Immature natural killer cell (primary cell): ENCODE measurements around the gene TRERF1. TPM values are rescaled to one million over a fixed set of nuclear protein-coding genes. Genes with fewer than 3 reads are reported as not detected.
A peak's percentile ranks its signal among the peaks of the same experiment; 100 is the strongest.

Experiments used
- DNase-seq, 3 donors: peaks; one replicate each; pipeline ENCODE4 v3.0.0; 2022; ENCODE audit warnings: mixed read lengths in 1 of 3
- H3K27ac Mint-ChIP-seq, 6 donors: one replicate each; pipeline ENCODE4 v1.8.0; 2020; ENCODE audit warnings: mixed read lengths in 6 of 6, mild to moderate bottlenecking in 5 of 6, inconsistent platforms in 4 of 6, moderate library complexity in 3 of 6
- H3K27me3 Mint-ChIP-seq, 3 donors: one replicate each; pipeline ENCODE4 v1.8.0; 2020 to 2021; ENCODE audit warnings: low read depth in 3 of 3, mild to moderate bottlenecking in 3 of 3, mixed read lengths in 3 of 3, moderate library complexity in 3 of 3, inconsistent platforms in 1 of 3
- H3K36me3 Mint-ChIP-seq, 3 donors: one replicate each; pipeline ENCODE4 v1.8.0; 2020; ENCODE audit warnings: mixed read lengths in 3 of 3, inconsistent platforms in 2 of 3, mild to moderate bottlenecking in 2 of 3
- H3K4me1 Mint-ChIP-seq, 2 donors: one replicate each; pipeline ENCODE4 v1.8.0; 2020; ENCODE audit warnings: inconsistent platforms in 2 of 2, mild to moderate bottlenecking in 2 of 2, mixed read lengths in 2 of 2, moderate library complexity in 1 of 2
- H3K4me3 Mint-ChIP-seq, 5 donors: one replicate each; pipeline ENCODE4 v1.8.0; 2020; ENCODE audit warnings: mild to moderate bottlenecking in 5 of 5, mixed read lengths in 5 of 5, inconsistent platforms in 3 of 5, moderate library complexity in 3 of 5
- H3K9me3 Mint-ChIP-seq, 6 donors: one replicate each; pipeline ENCODE4 v1.8.0; 2020; ENCODE audit warnings: mild to moderate bottlenecking in 6 of 6, mixed read lengths in 6 of 6, inconsistent platforms in 4 of 6, moderate library complexity in 3 of 6
- polyA plus RNA-seq, 3 donors: library from polyadenylated mRNA; unstranded; fragments of 300-500 nt; fragmentation: Illumina TruSeq; gene quantifications; one replicate each; pipeline ENCODE4 v1.2.3, GENCODE V29; 2021

The TRERF1 gene
- polyA plus RNA-seq, 3 donors from 2014 or later: 1.5 to 8.8 (median 2.1) TPM

DNA sequence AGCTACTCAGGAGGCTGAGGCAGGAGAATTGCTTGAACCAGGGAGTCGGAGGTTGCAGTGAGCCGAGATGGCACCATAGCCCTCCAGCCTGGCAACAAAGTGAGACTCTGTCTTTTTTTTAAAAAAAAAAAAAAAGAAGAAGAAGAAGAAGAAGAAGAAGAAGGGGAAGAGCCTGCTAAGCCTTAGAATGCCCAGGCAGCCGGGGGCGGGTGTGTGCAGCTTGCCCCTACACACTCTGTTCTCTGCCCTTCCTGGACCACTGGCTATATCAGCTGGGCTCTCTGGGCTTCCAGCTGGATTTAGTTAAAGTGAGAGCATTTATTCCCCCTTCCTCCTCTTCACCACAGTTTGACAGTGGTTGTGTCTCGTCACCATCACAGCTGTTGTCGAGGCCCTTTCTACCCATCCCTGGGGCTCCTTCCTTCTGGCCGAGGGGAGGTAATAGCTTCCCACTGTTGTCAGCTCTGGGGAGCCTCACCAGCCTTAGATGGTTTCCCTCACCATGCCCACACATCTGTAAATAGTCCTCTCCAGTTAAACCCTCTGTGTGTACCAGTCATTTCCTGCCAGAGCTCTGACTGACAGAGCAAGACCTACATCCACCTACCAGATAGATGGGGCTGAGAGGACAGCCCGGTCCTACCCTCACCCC, 77.6 kb downstream of the TRERF1 start:
- peak overlapping the region; percentile 19 to 68 (median 49) for H3K4me3 Mint-ChIP-seq
- DNase-seq: peak in 2 of 3 donors; percentile 16 to 33
- peaks cover 57 to 70% of the 10 kb centered on the region in 2 donors for H3K4me1 Mint-ChIP-seq
- no peaks in the 10 kb centered on the region for H3K9me3 Mint-ChIP-seq
- peaks cover 0 to 3% (median 3%) of the 10 kb centered on the region in 3 donors for H3K27me3 Mint-ChIP-seq
- H3K36me3 Mint-ChIP-seq: peaks cover 0 to 3% (median 2%) of the 10 kb centered on the region in 3 donors
- peak overlapping the region; percentile 77 to 90 (median 84) for H3K27ac Mint-ChIP-seq

DNA sequence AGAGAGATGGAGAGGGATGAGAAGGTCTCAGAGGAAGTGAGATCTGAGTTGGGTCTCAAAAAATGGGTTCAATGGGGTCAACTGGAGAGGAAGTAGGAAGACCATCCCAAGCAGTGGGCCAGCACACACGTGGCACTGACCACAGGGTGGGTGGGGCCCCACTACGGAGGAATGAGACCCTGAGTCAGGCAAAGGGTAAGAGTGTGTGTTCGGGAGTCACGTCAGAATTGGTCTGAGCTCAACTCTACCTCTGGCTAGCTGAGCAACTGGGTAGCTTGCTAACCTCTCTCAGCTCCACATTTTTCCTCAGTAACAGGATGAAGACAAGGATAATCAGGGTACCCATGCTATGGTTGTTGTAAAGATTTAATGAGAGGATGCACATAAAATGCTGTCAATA, 79.0 kb downstream of the TRERF1 start:
- Mint-ChIP-seq H3K4me1 (peaks cover 62 to 72% of the 10 kb centered on the region in 2 donors), H3K4me3 (peak overlapping the region; percentile 8 to 68 (median 28)), H3K27ac (peak overlapping the region; percentile 2 to 87 (median 76))

DNA sequence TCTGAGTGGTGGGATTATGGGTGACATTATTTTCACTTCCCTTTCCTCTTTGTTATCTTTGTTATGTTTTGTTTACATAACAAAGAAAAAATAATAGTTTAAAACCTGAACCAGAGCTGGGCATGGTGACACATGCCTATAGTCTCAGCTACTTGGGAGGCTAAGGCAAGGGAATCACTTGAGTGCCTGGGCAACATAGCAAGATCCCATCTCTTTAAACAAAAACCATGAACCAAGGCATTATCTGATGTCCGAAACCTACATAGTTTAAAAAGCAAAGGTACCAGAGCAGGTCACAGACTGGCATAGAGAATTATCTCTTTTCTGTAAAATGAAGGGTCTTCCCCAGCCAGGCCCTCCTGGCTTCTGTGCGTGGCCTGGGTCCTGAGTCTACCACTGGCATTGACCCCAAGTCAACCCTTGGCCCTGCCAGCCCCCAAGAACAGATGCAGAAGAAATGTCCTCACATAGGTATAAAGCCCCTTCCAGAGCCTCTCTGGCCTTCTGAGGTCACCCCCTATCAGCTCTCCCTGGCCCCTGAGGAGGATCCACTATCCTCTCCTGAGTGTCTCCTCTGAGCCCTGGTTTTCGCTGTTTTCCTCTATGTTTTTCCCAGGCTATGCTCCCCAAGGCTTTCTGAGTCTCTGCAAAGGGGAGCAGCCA, 81.3 kb downstream of the TRERF1 start:
- H3K36me3 Mint-ChIP-seq: no peaks in the 10 kb centered on the region
- H3K27me3 Mint-ChIP-seq: no peaks in the 10 kb centered on the region
- H3K4me3 Mint-ChIP-seq: no peak overlapping the region
- peak overlapping the region in 2 of 6 donors; percentile 13 to 62 for H3K27ac Mint-ChIP-seq
- H3K9me3 Mint-ChIP-seq: no peaks in the 10 kb centered on the region
- no peak for DNase-seq
- peaks cover 78 to 79% of the 10 kb centered on the region in 2 donors for H3K4me1 Mint-ChIP-seq

More for the DNA sequence above, 79.0 kb downstream of the TRERF1 start:
- DNase-seq: no peak
- Mint-ChIP-seq H3K9me3 (no peaks in the 10 kb centered on the region), H3K27me3 (peaks cover 0 to 3% (median 0%) of the 10 kb centered on the region in 3 donors), H3K36me3 (peaks cover 0 to 3% (median 2%) of the 10 kb centered on the region in 3 donors)

DNA sequence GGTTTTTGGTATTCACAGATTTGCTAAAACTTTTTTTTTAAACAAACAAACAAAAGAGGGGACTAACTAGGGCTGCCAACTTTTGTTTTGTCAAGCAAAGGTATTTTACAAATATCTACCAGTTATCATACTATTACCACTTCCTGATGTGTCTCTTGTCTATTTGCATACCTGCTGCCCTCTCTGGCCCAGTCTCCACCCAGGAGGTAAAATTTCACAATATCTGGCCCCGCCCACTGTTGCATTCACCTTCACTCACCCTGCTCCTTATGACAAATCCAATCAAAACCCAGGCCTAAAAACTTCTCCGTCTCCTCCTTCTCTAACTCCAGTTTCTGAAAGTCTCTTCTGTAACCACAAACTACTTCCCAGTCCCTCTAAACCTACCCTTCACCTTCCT, 82.2 kb downstream of the TRERF1 start:
- Mint-ChIP-seq H3K36me3 (peaks cover 0 to under 1% (median 0%) of the 10 kb centered on the region in 3 donors), H3K27me3 (no peaks in the 10 kb centered on the region), H3K4me3 (peak overlapping the region; percentile 1 to 82 (median 81)), H3K9me3 (no peaks in the 10 kb centered on the region), H3K4me1 (peaks cover 81 to 82% of the 10 kb centered on the region in 2 donors), H3K27ac (peak overlapping the region in 5 of 6 donors; percentile 49 to 93 (median 73))
- no peak for DNase-seq

DNA sequence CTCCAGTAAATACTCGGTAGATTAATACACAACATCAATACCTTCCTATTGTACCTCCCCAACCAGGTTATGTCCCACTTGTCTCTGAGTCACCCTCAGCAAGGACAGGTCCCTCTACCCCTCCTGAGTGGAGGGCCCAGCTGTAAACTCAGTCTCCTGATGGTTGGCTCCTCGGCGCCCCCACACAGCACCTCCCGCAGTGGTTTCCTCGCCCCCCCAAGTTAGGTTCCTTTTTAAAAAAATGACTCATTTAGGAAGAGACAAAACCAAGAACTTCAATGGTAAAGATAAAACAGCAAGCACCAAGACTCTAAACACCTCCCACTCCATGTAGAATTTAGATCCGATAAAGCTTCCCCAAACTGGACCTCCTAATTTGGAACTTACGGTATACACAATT, 83.5 kb downstream of the TRERF1 start:
- peaks cover 8 to 11% (median 9%) of the 10 kb centered on the region in 3 donors for H3K36me3 Mint-ChIP-seq
- no peaks in the 10 kb centered on the region for H3K9me3 Mint-ChIP-seq
- peak overlapping the region; percentile 63 to 82 (median 78) for H3K4me3 Mint-ChIP-seq
- no peaks in the 10 kb centered on the region for H3K27me3 Mint-ChIP-seq
- peak overlapping the region; percentile 73 to 93 (median 88) for H3K27ac Mint-ChIP-seq
- H3K4me1 Mint-ChIP-seq: peaks cover 80 to 82% of the 10 kb centered on the region in 2 donors
- DNase-seq: peak in 2 of 3 donors; percentile 31 to 39

DNA sequence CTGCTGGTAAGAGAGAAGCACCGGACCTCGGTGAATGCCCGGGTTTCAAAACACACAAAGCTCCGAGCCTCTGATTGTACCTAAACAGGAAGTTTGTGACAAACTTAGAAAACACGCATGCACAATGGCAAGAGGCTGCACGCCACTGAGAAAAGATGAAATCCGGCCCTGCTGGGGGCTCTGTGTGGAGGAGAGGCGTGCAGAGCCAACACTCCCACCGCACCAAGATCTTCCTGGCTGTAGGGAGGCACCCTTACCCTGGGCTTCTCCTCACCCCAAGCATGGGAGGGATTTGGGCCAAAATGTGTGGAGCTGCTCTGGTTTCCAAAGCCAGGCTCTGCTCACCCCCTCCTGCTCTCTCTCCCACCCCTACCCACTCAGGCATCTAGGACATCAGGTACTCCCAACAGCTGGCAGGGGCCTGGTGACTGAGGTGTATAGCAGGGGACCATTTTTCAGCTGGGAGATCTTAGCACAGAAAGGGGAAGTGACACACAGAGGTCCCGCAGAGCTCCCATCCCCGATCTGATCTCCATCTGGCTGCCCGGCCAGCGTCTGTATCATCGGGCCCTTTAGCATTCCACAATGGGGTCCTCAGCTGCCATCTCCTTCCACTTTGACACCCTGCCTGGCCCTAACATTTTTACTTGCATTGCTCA, 84.2 kb downstream of the TRERF1 start:
- H3K27me3 Mint-ChIP-seq: peaks cover 0 to under 1% (median 0%) of the 10 kb centered on the region in 3 donors
- peak overlapping the region; percentile 73 to 93 (median 88) for H3K27ac Mint-ChIP-seq
- H3K4me3 Mint-ChIP-seq: peak overlapping the region; percentile 63 to 82 (median 78)
- no peaks in the 10 kb centered on the region for H3K9me3 Mint-ChIP-seq
- peaks cover 10 to 18% (median 15%) of the 10 kb centered on the region in 3 donors for H3K36me3 Mint-ChIP-seq
- DNase-seq: peak in 2 of 3 donors; percentile 23 to 35
- H3K4me1 Mint-ChIP-seq: peaks cover 73 to 82% of the 10 kb centered on the region in 2 donors

DNA sequence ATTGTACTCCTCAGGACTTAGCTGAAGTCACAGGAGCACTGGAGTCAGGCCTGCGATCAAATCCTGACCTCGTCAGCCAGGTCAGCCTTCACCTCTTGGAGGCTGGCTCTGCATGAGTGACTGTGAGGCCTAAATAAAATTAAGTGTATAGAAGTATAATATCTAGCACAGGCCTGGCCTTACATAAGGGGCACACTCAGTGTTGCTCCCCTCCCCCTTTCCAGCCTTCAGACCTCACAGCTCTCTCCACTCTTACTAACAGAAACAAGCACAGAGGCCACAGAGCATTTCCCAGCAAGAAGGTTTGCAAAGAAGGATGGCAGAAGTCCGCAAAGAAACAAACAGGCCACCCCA, 84.8 kb downstream of the TRERF1 start:
- Mint-ChIP-seq H3K36me3 (peaks cover 13 to 23% (median 20%) of the 10 kb centered on the region in 3 donors), H3K27ac (peak overlapping the region; percentile 73 to 93 (median 88)), H3K4me3 (peak overlapping the region; percentile 63 to 82 (median 78)), H3K4me1 (peaks cover 69 to 78% of the 10 kb centered on the region in 2 donors), H3K27me3 (peaks cover 0 to 2% (median 0%) of the 10 kb centered on the region in 3 donors), H3K9me3 (no peaks in the 10 kb centered on the region)
- no peak for DNase-seq

DNA sequence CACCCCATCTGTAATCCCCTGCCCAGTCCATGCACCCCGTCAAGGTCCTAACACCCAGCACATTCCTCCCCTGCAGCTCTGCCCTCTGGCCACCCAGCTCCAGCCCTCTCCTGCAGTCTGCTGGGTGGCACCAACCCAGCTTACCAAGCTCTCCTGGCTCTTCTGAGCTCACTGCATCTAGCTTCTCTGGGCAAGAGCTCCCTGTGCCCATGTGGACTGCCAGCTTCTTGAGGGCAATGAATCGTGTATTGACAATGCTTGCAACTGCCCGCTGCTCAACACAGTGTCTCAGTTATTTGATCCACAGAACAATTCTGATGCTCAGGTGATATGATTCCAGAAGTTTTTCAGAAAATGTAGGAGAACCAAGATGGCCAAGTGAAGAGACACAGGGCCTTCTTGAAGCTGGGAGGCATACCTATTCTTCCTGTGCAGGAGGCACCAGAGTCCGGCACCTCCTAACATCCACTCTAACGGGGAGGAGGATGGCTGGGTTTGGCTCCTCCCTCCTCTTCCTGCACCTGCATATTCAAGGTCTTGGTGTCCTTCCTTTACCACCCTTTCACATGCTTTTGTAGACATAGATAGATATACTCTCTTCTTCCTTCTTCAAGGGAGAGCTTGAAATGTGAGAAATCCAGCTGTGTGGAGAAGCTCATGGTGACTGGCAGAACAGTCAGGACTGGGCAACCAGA, 85.6 kb downstream of the TRERF1 start:
- peaks cover 0 to 2% (median 0%) of the 10 kb centered on the region in 3 donors for H3K27me3 Mint-ChIP-seq
- H3K4me3 Mint-ChIP-seq: peak overlapping the region; percentile 25 to 78 (median 63)
- H3K27ac Mint-ChIP-seq: peak overlapping the region; percentile 73 to 93 (median 88)
- H3K4me1 Mint-ChIP-seq: peaks cover 69 to 78% of the 10 kb centered on the region in 2 donors
- H3K36me3 Mint-ChIP-seq: peaks cover 21 to 31% (median 26%) of the 10 kb centered on the region in 3 donors
- no peak for DNase-seq
- H3K9me3 Mint-ChIP-seq: no peaks in the 10 kb centered on the region

DNA sequence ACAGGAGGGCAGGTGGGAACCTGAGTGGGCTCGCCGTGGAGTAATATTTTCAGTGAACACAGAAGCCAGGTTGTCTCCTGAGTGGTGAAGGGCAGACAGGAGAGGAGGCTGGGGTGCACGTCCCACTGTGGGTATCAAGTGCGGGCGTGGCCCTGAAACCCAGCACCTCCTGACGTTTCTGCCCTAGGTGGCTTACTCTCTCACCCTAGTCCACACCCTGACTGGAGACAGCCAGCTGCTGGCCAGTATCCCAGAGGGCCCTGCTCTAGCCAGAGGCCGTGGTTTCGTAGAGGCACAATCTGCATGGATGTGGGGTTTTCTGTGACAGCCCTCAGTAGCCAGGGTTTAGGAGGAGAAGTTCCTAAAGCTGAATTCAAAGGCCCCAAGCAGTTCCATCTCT, 86.7 kb downstream of the TRERF1 start:
- no peak for DNase-seq
- H3K4me3 Mint-ChIP-seq: peak overlapping the region in 3 of 5 donors; percentile 1 to 78 (median 10)
- no peaks in the 10 kb centered on the region for H3K9me3 Mint-ChIP-seq
- H3K36me3 Mint-ChIP-seq: peaks cover 24 to 34% (median 27%) of the 10 kb centered on the region in 3 donors
- peaks cover 64 to 76% of the 10 kb centered on the region in 2 donors for H3K4me1 Mint-ChIP-seq
- H3K27ac Mint-ChIP-seq: peak overlapping the region; percentile 15 to 93 (median 62)
- peaks cover 0 to 4% (median 0%) of the 10 kb centered on the region in 3 donors for H3K27me3 Mint-ChIP-seq

DNA sequence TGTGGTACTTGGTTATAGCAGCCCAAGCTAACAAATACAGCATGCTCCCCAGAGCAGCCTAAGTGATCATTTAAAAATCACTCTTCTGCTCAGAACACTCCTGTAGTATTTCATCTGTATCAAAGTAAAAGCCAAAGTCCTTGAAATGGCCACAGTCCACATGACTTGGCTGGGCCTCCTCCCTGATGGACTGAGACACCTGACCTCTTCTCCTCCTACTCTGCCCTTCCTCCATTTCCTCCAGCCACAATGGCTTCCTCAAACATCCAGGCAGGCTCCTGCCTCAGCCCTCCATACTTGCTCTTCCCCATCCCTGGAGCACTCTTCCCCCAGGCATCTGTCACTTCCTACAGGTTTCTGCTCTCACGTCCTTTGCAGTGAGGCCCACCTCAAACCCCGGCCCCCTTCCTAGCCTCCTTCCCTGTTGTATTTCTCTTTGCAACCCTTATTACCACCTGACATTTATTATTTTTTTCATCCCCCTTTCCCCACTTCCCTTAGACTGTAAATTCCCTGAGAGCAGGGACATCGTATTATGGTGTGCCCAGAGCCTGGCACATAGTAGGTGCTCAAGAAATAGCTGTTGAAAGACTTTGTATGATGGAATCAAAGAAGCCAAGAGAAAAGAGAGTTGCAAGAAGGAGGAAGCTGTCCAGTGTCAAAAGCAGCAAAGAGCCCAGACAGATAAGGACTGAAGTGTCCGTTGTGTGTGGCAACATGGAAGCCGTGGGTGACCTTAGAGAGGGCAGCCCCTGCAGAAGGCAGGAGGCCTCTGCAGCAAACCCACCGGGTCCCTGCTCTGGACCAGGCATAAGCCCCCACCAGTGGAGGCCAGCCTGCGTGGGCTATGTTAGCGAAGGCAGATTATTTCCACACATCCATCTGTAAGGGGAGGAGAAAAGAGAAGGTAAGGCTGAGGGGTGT, 87.5 kb downstream of the TRERF1 start:
- peaks cover 56 to 67% of the 10 kb centered on the region in 2 donors for H3K4me1 Mint-ChIP-seq
- peaks cover 24 to 34% (median 27%) of the 10 kb centered on the region in 3 donors for H3K36me3 Mint-ChIP-seq
- H3K9me3 Mint-ChIP-seq: no peaks in the 10 kb centered on the region
- H3K27me3 Mint-ChIP-seq: peaks cover 0 to 4% (median 0%) of the 10 kb centered on the region in 3 donors
- H3K27ac Mint-ChIP-seq: peak overlapping the region; percentile 11 to 79 (median 60)
- peak overlapping the region in 2 of 5 donors; percentile 30 to 55 for H3K4me3 Mint-ChIP-seq
- DNase-seq: no peak

DNA sequence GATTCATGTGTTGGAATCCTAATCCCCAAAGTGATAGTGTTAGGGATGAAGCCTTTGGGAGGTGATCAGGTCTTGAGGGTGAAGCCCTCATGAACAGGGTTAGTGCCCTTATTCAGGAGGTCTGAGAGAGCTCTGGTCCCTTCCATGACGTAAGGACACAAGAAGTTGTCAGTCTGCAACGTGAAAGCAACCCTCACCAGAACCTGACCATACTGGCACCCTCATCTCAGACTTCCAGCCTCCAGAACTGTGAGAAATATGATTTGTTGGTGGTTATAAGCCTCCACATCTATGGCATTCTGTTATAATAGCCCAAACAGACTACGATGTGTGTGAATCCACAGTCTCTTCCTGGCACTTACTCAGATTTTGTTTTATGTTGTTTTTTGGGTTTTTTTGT, 90.7 kb downstream of the TRERF1 start:
- Mint-ChIP-seq H3K27ac (no peak overlapping the region), H3K4me1 (peaks cover 29 to 50% of the 10 kb centered on the region in 2 donors), H3K9me3 (no peaks in the 10 kb centered on the region), H3K36me3 (peaks cover 24 to 37% (median 27%) of the 10 kb centered on the region in 3 donors), H3K27me3 (peaks cover 0 to 4% (median 0%) of the 10 kb centered on the region in 3 donors), H3K4me3 (no peak overlapping the region)
- DNase-seq: no peak

DNA sequence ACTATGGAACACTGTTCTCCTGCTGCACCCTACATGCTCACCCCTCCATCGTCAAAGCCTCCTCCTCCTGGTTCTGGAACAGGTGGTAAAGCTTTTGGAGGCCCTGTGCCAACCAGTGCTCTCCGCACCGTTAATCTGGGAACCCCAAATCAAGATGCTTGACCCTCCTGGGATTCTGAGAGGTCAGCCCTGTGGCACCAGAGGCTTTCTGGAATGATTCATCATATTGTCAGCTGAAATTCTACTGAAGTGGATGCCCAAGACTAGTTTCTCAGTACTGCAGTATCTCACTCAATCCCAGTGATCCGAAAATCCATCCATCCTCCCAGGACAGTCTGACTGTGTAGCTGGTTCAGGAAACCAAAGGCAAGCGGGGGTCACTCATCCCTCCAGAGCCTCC, 92.7 kb downstream of the TRERF1 start:
- H3K27me3 Mint-ChIP-seq: peaks cover 0 to 4% (median 0%) of the 10 kb centered on the region in 3 donors

More for the DNA sequence above, 92.7 kb downstream of the TRERF1 start:
- DNase-seq: no peak
- Mint-ChIP-seq H3K9me3 (no peaks in the 10 kb centered on the region), H3K4me1 (peaks cover 9 to 30% of the 10 kb centered on the region in 2 donors), H3K4me3 (no peak overlapping the region), H3K27ac (peak overlapping the region in 1 of 6 donors; percentile 53), H3K36me3 (peaks cover 21 to 33% (median 22%) of the 10 kb centered on the region in 3 donors)
